AG20443 (cell line): ENCODE measurements around the gene MED9.
A peak's percentile ranks its signal among the peaks of the same experiment; 100 is the strongest.

Source experiments
- DNase-seq: peaks from one replicate; pipeline ENCODE4 v3.0.0; 2012; ENCODE audit warnings: low spot score, mixed read lengths

Gene MED9

DNA sequence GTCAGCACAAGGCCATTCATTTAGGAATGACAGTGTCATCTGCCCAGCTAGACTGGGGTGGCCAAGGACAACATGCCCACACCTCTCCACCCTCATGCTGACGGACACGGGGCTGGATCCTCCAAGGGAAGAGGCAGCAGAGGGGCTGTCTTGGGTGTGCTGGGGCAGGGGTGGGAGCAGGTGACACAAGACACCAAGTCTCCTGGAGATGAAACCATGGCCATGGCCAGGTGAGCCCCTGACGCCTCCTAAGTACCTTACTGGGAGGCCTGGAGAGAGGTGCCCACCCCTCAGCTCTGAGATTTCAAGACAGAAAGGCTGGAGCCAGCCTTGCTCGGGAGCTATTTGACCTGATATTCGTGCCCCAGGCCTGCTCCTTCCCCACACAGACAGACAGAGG is 28.4 kb downstream of the MED9 start:
- DNase-seq = no peak

- DNase-seq = no peak
Measured at GRCh38 chr17:17505610-17506171, 28.9 kb downstream of the MED9 start.

DNA sequence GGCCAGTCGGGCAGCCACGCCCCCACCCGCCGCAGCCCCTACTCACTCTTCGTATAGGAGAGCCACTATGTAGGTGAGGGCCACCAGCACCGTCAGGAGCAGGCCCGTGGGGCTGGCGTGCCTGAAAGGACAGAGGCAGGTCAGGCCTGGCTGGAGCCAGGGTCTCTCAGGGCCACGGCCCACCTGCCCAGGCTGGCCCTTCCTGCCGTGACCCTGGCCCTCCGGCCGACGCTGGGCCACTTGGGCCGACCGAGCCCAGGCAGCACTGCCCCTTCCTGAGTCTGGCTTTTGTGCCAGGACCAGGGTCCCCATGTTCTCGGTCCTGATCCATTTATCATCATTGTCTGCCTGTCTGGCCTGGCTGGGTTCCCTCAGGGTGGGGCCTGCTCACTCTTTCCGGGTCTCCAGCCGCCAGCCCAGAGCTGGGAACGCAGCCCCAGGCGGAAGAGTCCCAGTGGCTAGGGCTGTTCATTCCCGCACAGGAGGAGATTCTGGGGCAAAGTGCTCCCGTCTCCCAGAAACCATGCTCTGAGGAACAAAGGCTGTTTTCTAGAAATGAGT is 29.5 kb downstream of the MED9 start:
- DNase-seq = no peak

GRCh38 chr17:17506893-17507464 is 30.2 kb downstream of the MED9 start:
- no peak for DNase-seq

DNA sequence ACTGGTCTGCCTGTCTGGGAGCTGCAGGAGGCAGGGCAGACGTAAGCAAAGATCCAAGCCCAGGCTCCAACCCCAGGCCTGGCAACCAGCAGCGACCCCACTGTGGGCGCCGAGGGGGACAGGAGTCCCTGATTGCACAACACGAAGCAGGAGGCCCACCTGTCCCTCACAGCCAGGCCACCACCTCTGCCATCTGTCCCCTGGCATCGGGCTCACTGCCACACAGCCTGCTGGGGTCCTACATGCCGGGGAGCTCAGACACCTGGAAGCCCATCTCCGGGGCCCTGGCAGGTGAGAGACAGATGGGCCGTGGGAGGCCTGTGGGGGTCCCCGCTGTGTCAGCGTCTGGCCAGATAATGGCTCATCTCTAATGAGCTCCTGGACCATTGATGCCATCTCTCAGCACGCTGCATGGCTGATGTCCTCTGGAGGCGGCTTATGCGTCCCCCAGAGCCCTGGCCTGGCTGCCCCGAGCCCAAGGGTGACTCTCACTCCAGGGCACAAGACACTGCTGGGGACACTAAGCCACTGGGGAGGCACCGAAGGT is 30.7 kb downstream of the MED9 start:
- no peak for DNase-seq

DNA sequence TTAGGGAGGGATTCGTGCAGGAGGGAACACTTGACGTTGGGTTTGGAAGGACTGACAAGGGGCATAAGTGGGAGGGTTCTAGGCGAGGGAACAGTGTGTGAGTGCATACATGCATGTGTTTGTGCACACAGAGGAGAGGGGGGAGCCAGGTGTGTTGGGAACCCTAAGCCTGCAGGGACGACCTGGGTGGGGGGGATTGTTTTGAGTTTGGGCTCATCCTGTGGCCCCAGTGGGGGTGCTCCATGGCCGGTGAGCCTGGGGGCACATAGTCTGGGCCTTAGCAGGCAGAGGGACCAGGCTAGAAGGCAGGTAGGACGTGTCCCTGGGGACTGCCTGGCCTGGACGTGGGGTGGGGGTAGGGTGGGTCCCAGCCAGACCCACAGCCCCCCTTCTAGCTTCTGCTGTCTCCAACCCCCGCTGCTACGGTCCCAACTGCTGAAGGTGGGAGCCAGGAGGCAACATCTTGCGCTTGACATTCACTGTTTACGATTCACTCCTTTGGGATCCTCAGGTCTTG is 31.3 kb downstream of the MED9 start:
- no peak for DNase-seq

DNA sequence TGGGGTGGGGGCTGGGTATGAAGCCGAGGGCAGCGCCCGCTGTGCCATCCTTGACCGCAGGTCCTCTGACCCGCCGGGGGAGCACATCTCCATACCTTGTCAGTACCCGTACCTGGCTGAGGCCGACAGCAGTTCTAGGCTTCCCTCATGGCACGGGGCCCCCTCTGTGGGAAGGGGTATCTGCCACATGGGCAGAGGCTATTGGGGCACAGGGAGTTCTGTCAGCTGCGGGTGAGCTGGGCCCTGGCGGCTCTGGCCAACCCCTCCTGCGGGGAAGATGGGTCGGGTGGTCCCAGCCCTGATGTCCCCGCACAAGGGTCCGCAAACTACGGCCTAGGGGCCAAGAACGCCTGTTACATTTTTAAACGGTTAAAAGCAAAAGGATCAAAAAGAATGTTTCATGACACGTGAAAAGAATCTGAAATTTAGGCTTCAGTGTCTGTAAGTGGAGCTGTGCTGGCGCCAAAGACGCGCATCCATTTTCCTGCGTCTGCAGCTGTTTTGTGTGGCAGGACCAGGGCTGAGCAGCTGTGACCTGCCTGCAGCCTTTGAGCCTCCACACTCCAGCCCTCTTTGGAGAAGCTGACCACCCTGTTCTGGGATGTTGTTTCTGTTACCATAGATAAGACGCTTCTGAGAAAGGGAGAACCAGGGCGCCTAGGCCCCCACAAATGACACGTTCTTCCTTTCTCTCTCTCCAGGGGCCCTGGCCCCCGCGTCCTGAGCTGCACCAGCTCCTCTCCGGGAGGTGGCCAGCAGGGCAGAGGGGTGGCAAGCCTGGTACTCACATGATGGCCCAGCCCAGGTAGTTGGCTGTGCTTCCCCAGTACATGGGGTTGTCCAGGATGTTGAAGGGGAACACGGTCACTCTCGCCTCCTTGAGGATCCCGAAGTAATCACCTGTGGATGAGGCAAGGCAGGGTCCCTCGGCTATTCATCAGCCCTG is 32.1 kb downstream of the MED9 start:
- no peak for DNase-seq

GRCh38 chr17:17509601-17510425 is 33.0 kb downstream of the MED9 start:
- no peak for DNase-seq

GRCh38 chr17:17510456-17511292 is 33.9 kb downstream of the MED9 start:
- no peak for DNase-seq

DNA sequence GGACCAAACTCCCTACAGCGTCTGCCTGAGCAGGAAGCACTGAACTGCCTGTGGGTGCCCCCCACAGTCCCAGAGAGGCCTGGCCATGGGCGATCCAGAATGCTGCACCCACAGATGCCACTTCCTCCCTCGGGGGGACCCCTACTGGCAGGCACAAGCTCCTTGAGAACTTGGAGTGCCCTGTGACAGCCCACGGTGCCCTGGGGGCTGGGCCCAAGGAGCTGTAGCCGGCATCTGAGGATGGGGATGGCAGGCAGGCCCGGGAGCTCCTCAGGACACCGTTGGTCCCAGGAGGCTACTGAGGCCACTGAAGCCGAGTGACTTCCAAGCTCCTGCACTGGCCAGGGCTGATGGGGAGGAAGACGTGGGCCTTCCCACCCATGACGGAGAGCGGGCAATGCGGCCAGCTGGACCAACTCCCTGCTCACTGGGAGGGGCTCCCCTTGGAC is 34.5 kb downstream of the MED9 start:
- DNase-seq = no peak

- DNase-seq = peak; percentile 95
Measured at GRCh38 chr17:17511881-17512858, 35.4 kb downstream of the MED9 start.

- DNase-seq = no peak
Measured at GRCh38 chr17:17512866-17513265, 36.1 kb downstream of the MED9 start.

DNA sequence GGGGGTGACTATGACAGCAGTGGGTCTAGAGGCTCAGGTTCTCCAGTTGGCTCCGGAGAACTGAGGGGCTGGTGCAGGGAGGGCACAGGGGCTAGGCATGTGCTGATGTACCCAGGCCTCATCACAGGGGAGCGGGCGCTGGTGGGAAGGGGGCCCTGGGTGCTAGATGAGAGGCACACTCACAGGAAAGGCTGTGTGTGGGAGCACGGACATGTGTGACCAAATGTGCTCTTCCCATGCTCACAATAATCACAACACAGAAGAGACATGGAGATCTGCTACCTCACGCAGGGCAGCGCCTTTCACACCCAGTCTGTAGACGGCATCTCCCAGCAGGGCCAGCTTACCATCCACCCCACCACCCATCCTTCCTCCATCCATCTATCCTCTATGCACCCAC is 36.8 kb downstream of the MED9 start:
- DNase-seq = no peak

DNA sequence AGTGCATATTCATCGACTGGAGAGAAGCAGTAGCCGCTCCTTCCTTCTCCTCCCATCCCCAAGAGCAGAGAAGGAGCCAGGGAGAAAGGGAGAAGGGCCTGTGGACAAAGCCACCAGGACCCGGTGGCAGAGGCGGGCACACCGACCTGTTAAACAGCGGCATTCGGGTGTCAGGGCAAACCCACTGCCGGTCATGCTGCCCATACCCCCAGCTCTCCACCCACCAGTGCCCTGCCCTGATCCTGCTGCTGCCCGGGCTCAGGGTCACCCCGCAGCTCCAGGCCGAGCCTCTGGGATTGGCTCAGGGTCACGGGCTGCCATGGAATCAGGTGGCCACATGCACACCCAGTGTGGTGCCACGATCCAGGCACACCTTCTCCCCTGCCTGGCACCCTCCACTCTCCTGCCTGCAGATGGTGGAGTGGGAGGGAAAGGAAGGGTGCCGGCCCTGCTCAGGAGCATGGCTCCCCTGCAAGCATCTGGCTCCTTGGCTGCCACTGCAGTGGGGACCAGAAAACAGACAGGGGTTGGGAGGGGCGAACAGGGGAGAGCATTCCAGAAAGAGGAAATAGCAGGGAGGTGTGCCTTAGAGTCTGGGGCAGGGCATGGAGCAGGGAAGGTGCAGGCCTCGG is 37.7 kb downstream of the MED9 start:
- DNase-seq = no peak

DNA sequence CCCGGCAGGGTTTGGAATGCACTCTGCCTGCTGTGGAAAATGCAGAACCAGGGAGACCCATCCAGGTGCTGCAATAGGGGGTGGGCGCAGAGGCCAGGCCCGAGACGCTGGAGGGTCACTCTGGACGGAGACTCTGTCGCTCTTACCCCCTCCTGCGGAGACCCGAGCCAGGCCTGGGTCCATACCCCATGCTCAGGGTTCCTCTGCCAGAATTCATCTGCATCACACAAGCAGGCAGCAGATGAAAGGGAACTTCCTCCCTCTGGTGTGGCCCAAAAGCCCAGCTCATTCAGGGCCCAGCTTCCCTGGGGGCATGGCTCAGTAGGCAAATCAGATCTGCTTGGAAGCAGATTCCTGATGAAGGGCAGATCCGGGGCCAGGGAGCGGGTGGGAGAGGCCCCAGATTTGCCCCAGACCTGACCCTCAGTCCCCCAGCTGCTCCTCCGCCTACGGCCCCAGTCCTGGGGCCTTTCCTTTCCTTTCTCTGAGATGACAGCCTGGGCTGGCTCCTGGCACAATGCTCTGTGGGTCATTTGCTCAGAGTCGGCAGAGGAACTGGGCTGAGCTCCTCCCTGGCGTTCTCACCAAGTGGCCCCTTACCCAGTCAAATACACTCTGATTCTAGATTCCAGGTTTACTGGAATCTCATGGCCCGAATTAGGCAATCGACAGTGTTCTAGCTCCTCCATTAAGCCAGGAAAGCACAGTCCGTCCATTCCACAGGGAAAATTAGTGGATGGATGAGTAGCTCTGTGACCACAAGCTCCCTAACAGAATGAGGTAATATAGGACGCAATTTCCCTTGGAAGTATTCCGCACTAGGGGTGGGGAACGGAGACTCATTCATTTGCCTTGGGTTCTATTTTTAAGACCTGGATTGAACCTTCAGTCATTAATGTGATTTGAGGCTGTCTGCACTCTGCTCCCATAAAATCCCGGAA is 38.5 kb downstream of the MED9 start:
- DNase-seq = peak; percentile 61

GRCh38 chr17:17515934-17516930 is 39.4 kb downstream of the MED9 start:
- DNase-seq = peak; percentile 71
